WTC11 (cell line): ENCODE data around the gene CSK. TPM values are rescaled to one million over a fixed set of nuclear protein-coding genes. Genes with fewer than 3 reads are reported as not detected.

Source experiments
- ATAC-seq: fragments of 200-7000 bp; cut with Tn5 transposase; 2 replicates; pipeline ENCODE4 v1.10.0; 2021; ENCODE audit warnings: mild to moderate bottlenecking, moderate library complexity
- CTCF ChIA-PET: fragments of 300-600 bp; sonication (Branson Sonifier 250); formaldehyde crosslinking; loops from one replicate; lab custom pipeline; 2021; ENCODE audit warnings: antibody characterized with exemption; lab: Charles Lee
- POLR2A ChIA-PET: fragments of 350-600 bp; sonication (Branson Sonifier 250); formaldehyde crosslinking; loops from one replicate; lab custom pipeline; 2021; ENCODE audit warnings: antibody characterized with exemption; lab: Charles Lee
- DNase-seq: peaks from one replicate; pipeline ENCODE4 v3.0.0; 2021; ENCODE audit warnings: low spot score
- H3K27ac Mint-ChIP-seq: 2 replicates; pipeline ENCODE4 v1.8.0; 2021; ENCODE audit warnings: mixed read lengths
- H3K27me3 Mint-ChIP-seq: 2 replicates; pipeline ENCODE4 v1.8.0; 2021; ENCODE audit warnings: low read depth, mild to moderate bottlenecking, moderate library complexity, mixed read lengths
- H3K36me3 Mint-ChIP-seq: 2 replicates; pipeline ENCODE4 v1.8.0; 2021; ENCODE audit warnings: mixed read lengths
- H3K4me1 Mint-ChIP-seq: 2 replicates; pipeline ENCODE4 v1.8.0; 2022; ENCODE audit warnings: mixed read lengths
- H3K4me3 Mint-ChIP-seq: 2 replicates; pipeline ENCODE4 v1.8.0; 2021; ENCODE audit warnings: mild to moderate bottlenecking, moderate library complexity, mixed read lengths
- H3K9me3 Mint-ChIP-seq: 2 replicates; pipeline ENCODE4 v1.8.0; 2021; ENCODE audit warnings: mixed read lengths
- ATF1 ChIP-seq: sonication (generic); formaldehyde crosslinking; IDR thresholded peaks from 2 replicates; pipeline ENCODE4 v1.8.1; 2023; ENCODE audit warnings: mild to moderate bottlenecking, moderate library complexity, missing genetic modification reagents
- ETV6 ChIP-seq: sonication (generic); formaldehyde crosslinking; IDR thresholded peaks from 2 replicates; pipeline ENCODE4 v1.8.1; 2022; ENCODE audit warnings: mild to moderate bottlenecking, missing genetic modification reagents
- FOXP4 ChIP-seq: sonication (generic); formaldehyde crosslinking; IDR thresholded peaks from 2 replicates; pipeline ENCODE4 v1.8.0; 2022; ENCODE audit warnings: mild to moderate bottlenecking, missing genetic modification reagents
- IRF1 ChIP-seq: sonication (generic); formaldehyde crosslinking; IDR thresholded peaks from 2 replicates; pipeline ENCODE4 v1.8.0; 2023; ENCODE audit warnings: missing genetic modification reagents
- MYBL2 ChIP-seq: sonication (generic); formaldehyde crosslinking; IDR thresholded peaks from 2 replicates; pipeline ENCODE4 v1.8.1; 2023; ENCODE audit warnings: mild to moderate bottlenecking, moderate library complexity, missing genetic modification reagents
- NFE2L1 ChIP-seq: sonication (generic); formaldehyde crosslinking; IDR thresholded peaks from 2 replicates; pipeline ENCODE4 v1.8.1; 2023; ENCODE audit warnings: missing genetic modification reagents
- STAT6 ChIP-seq: sonication (generic); formaldehyde crosslinking; conservative IDR thresholded peaks from 2 replicates; pipeline ENCODE4 v1.8.1; 2023; ENCODE audit warnings: mild to moderate bottlenecking, low read depth, missing genetic modification reagents, moderate library complexity
- USF1 ChIP-seq: sonication (generic); formaldehyde crosslinking; IDR thresholded peaks from 2 replicates; pipeline ENCODE4 v1.8.0; 2022; ENCODE audit warnings: mild to moderate bottlenecking, missing genetic modification reagents
- ZBTB21 ChIP-seq: sonication (generic); formaldehyde crosslinking; IDR thresholded peaks from 2 replicates; pipeline ENCODE4 v1.8.1; 2023; ENCODE audit warnings: mild to moderate bottlenecking, missing genetic modification reagents, borderline replicate concordance
- ZNF138 ChIP-seq: sonication (generic); formaldehyde crosslinking; conservative IDR thresholded peaks from 2 replicates; pipeline ENCODE4 v1.8.1; 2022; ENCODE audit warnings: mild to moderate bottlenecking, moderate library complexity, missing genetic modification reagents
- ZNF532 ChIP-seq: fragments of 250-450 bp; sonication (Bioruptor Pico); IDR thresholded peaks from 2 replicates; pipeline ENCODE4 v1.9.0; 2021; ENCODE audit warnings: mild to moderate bottlenecking, borderline replicate concordance
- total RNA-seq: library from RNA; stranded (reverse); gene quantifications from 3 replicates; pipeline ENCODE4 v1.2.3, GENCODE V29; 2021
- TF ChIP-seq, protein P1 (sequence below): fragments of 250-450 bp; sonication (Bioruptor Pico); IDR thresholded peaks from 2 replicates; pipeline ENCODE4 v1.8.0; 2021; ENCODE audit warnings: mild to moderate bottlenecking
- TF ChIP-seq, protein P2 (sequence below): fragments of 250-450 bp; sonication (Bioruptor Pico); IDR thresholded peaks from 2 replicates; pipeline ENCODE4 v2.1.2; 2022; ENCODE audit warnings: mild to moderate bottlenecking, moderate library complexity
- TF ChIP-seq, protein P3 (sequence below): sonication (generic); formaldehyde crosslinking; conservative IDR thresholded peaks from 2 replicates; pipeline ENCODE4 v1.8.1; 2022; ENCODE audit warnings: mild to moderate bottlenecking, missing genetic modification reagents

CSK gene
- total RNA-seq, 1 experiment from 2014 or later = 55.1 TPM

GRCh38 chr15:74784426-74785193 is 2.7 kb downstream of the CSK start (continued):
- TF ChIP-seq, protein P1, sequence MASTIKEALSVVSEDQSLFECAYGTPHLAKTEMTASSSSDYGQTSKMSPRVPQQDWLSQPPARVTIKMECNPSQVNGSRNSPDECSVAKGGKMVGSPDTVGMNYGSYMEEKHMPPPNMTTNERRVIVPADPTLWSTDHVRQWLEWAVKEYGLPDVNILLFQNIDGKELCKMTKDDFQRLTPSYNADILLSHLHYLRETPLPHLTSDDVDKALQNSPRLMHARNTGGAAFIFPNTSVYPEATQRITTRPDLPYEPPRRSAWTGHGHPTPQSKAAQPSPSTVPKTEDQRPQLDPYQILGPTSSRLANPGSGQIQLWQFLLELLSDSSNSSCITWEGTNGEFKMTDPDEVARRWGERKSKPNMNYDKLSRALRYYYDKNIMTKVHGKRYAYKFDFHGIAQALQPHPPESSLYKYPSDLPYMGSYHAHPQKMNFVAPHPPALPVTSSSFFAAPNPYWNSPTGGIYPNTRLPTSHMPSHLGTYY (CRISPR knock-in tag) = no peak
- TF ChIP-seq ZNF138 (CRISPR knock-in tag) = no peak
- TF ChIP-seq ATF1 (CRISPR knock-in tag) = no peak
- TF ChIP-seq, protein P2, sequence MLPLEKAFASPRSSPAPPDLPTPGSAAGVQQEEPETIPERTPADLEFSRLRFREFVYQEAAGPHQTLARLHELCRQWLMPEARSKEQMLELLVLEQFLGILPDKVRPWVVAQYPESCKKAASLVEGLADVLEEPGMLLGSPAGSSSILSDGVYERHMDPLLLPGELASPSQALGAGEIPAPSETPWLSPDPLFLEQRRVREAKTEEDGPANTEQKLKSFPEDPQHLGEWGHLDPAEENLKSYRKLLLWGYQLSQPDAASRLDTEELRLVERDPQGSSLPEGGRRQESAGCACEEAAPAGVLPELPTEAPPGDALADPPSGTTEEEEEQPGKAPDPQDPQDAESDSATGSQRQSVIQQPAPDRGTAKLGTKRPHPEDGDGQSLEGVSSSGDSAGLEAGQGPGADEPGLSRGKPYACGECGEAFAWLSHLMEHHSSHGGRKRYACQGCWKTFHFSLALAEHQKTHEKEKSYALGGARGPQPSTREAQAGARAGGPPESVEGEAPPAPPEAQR (CRISPR knock-in tag) = no peak
- TF ChIP-seq USF1 (CRISPR knock-in tag) = no peak
- no peak for TF ChIP-seq STAT6
- no peak for TF ChIP-seq ETV6 (CRISPR knock-in tag)
- TF ChIP-seq, protein P3, sequence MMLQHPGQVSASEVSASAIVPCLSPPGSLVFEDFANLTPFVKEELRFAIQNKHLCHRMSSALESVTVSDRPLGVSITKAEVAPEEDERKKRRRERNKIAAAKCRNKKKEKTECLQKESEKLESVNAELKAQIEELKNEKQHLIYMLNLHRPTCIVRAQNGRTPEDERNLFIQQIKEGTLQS = no peak
- TF ChIP-seq, all 79 proteins: peak for 0

DNA sequence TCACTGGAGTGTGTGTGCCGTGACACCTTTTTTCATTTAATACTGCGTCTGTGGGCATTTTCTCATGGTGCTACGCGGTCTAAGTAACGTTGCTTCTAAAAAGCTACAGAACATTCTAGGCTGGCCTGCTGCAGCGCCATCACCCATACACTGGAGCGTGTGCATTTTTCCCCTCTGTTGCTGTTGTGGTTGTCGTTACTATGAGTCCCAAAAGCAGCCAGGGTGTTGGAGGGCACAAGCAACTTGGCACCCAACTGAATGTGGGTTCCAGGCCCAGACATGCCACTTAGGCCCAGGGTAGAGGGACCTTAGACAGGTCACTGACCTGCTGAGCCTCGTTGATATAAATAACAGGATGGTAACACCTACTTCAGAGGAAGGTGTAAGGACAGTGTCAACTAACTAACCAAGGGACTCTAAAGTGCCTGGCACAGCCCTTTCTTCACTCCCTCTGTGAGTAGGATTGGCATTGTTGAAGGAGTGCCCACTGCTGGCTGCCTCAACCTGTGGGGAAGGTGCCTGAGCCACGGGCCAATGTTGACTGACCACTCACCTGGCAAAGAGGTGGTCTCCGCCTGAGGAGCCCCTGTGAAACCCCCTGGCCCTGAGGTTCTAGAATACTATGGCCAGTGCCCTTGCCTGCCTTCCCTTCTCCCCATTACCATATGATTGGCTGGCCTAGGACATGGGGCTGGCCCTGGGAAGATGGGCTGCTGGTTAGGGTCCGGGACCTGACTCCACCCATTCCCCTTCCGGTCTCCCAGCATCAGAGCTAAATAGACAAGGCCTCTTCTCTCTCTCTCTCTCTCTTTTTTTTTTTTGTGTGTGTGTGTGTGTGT is 3.5 kb downstream of the CSK start:
- Mint-ChIP-seq H3K27me3 (peaks cover 12% of the 10 kb centered on the region), H3K4me1 (peaks cover 52% of the 10 kb centered on the region), H3K36me3 (no peaks in the 10 kb centered on the region), H3K27ac (peak overlapping the region; percentile 73; the same call in 1 of the 2 replicates), H3K9me3 (no peaks in the 10 kb centered on the region), H3K4me3 (no peak overlapping the region)
- ATAC-seq = no peak
- ChIA-PET POLR2A (no interaction called here), CTCF (interaction anchor here (0.7 to 14.8 kb wide), 2 partner anchors 11 to 155 kb away, joined by 3 to 360 read pairs; no protein-coding TSS in a partner anchor)
- DNase-seq = no peak
- TF ChIP-seq NFE2L1 (CRISPR knock-in tag) (no peak), ZNF532 (no peak), ZBTB21 (CRISPR knock-in tag) (no peak), MYBL2 (CRISPR knock-in tag) (no peak), IRF1 (CRISPR knock-in tag) (no peak), FOXP4 (CRISPR knock-in tag) (no peak)
